T-helper 22 cell (primary cell): ENCODE results near the gene CCDC116.
"Not testable (repeated sequence)": the region's sequence is repeated elsewhere in the genome, so short reads cannot be mapped to it uniquely, and the experiment has no call there.

Experiments used
- DNase-seq: peaks from one replicate; pipeline ENCODE4 v3.0.0-alpha.2; 2020; ENCODE audit warnings: low read depth

The CCDC116 gene

DNA sequence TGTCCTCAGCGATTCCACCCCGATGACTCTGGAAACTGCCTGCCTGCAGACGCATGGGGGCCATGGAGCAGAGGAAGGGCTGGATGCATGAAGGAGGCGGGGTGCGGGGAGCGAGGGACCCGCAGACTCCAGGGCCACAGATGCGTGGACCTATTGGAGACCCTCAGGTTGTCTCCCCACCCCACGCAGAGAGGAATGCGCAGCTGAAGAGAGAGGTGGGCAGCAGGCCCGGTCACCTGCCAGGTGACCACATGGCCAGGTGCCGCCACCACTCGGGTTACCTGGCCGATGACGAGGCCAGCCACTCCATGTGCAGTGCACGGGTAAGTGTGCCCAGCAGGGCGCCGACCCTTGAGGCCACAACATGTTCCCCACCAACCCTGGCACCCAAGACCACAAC, 371 bp downstream of the CCDC116 start:
- no peak for DNase-seq

DNA sequence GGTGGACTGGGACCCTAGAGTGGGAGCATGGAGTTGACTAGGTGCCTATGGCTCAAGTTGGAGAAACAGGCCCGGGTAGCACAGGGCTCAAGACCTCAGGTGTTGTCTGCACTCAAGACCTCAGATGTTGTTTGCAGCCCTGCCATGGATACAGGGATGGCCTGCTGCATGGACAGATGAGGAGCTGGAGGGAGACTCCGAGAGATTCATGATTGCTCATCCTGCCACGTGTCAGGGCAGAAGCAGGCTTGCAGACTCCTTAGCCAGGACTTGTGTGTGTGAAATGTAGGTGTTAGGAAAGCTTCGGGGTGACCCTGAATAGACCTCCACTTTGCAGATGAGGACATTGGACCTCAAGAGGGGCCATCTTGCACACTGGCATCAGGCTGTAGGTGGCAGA, 921 bp downstream of the CCDC116 start:
- DNase-seq = no peak

DNA sequence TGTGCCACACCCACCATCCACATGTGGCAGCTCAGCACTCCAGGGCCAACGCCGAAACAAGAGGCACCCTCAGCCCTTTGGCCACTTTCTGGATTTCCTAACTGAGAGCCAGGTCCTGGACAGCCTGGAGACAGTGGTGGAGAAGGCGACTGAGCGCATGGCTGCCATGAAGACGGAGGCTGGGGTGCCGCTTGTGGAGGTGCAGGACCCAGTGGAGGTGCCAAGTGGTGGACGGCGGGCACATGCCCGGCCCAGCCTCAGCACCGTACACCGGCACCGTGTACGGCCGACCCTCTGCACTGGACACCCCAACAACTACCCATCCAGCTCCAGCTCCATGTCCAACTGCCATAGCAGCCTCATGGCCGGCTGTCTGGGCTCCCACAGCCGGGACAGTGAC, 1.5 kb downstream of the CCDC116 start:
- no peak for DNase-seq

DNA sequence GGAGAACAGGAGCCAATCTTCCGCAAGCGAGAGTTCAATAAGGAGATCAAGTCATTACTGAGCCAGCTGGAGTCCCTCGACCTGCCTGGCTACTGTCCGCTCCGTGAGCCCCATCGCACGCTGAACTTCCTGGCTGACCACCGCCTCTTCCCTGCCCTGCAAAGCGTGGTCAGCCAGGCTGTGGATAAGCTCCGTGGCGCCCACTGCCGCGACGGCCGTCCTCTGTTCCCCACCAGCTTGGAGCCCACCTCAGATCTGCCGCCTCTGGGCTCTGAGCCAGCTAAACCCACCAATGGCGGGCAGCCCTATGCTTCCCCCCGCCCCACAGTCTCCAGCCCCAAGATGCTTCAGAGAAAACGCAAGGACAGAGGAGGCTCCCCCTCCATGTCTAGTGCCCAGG, 2.3 kb downstream of the CCDC116 start:
- DNase-seq = no peak

DNA sequence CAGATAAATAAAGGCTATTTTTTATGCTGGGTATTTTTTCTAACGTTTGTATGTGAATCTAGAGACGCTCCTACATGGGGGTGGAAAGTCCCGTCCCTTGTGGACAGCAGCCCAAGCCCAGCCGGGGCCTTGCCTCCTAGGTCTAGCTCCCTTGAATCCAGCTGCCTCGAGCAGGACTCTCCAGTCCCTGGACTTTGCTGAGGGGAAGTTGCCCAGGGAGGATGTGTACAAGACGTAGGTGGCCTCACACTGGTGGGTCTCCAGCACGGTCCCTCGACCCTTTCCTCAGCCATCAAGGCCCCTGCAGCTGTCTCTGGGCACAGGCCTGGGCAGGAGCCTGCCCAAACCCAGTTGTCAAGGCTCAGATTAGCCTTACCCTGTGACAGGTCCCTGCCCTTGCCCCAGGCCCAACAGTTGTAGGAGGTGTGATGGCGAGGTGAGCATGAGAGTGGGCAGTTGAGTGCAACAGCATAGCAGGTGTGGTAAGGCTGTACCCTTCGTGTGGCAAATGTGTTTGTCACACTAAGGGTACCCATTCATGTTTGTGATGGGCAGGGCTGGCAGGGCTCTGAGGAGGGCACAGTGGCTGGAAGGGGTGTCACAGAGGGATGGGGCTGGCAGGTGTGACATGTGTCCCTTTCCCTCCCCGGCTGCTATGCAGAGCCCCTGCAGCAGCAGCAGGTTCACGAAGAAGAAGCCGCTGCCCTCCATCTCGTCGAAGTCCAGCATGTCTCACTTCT, 3.4 kb downstream of the CCDC116 start:
- no peak for DNase-seq

DNA sequence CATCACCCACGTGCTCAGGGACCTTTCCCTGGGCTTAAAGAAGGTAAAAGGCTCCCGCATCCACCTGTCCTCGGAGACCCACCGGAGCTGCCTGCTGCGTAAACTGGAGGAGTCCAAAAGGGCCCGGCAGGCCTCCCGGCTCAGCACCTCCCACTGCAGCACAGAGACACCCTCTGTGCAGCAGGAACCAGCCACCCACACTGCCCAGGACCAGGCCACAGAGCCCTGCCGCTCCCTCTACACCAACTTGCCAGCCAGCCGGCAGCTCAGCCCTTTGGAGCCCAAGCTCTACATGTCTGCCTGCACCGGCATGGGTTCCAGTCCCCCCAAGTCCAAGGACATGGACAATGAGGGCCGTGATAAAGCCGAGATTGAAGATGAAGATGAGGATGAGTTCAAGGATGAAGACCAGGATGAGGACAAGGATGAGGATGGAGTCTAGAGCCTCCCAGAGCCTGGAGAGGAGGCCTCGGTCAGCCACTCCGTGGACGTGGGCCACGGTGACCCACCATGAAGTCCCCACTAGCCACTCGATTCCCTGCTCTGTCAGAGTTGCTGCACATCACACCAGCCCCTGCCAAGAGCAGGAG, 4.2 kb downstream of the CCDC116 start:
- DNase-seq = no peak

DNA sequence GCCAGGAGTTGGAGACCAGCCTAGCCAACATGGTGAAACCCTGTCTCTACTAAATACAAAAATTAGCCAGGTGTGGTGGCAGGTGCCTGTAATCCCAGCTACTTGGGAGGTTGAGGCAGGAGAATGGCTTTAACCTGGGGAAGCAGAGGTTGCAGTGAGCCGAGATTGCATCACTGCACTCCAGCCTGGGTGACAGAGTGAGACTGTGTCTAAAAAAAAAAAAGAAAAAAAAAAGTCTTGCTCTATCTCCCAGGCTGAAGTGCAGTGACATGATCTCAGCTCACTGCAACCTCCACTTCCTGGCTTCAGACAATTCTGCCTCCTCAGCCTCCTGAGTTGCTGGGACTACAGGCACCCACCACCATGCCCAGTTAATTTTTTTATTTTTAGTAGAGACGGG, 4.9 kb downstream of the CCDC116 start:
- DNase-seq = not testable (repeated sequence)

DNA sequence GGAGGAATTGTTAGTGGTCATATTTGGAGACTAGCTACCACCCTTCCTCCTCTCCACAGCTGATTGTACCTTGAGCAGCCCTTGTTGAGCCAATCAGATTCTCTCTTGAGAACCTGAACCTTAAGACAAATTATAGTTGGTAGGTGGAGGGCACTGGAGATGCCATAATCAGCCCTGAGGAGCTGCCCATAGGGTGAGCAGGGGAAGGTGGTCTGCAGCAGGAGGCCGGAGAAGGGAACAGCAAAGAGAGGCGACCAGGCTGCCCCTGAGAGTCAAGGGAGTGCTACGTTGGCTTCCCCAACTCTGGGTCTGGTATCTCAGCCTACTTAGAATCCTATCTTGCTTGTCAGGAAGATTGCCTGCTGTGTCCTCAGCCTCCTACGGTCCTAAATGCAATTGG, 6.8 kb downstream of the CCDC116 start:
- DNase-seq = no peak

DNA sequence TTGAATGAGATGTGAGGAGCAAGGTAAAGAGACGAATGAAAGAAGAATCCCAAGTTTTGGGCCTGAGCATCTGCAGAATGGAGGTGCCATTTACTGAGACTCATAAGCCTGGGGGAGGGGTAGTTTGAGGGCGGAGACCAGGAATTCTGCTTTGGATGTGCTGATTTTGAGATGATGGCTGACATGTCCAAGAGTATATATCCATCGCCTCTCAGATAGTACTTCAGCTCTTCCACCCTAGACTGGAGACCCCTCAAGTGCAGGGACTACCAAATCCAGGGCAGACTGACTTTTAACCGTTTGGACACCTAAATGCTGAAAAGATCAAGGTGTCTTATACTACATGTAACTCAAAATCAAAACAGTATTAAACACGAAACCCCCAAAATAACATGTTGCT, 8.2 kb downstream of the CCDC116 start:
- no peak for DNase-seq

DNA sequence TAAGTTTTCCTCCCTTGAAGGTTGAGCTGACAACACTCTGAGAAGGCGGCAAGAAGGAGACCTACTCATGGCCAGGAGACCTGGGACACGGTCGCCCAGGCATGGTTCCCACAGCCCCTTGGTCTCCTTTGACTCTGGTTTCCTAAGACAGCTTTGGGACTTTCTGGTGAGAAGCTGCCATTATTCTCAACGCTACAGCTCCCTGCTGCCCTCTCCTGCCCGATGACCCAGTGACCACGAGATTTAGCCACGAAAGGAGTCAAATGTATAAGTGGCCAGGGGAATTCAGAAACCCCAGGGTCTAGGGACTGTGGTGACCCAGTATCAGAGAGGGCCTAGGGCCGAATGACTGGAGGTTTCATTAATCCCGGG, 8.8 kb downstream of the CCDC116 start:
- no peak for DNase-seq

DNA sequence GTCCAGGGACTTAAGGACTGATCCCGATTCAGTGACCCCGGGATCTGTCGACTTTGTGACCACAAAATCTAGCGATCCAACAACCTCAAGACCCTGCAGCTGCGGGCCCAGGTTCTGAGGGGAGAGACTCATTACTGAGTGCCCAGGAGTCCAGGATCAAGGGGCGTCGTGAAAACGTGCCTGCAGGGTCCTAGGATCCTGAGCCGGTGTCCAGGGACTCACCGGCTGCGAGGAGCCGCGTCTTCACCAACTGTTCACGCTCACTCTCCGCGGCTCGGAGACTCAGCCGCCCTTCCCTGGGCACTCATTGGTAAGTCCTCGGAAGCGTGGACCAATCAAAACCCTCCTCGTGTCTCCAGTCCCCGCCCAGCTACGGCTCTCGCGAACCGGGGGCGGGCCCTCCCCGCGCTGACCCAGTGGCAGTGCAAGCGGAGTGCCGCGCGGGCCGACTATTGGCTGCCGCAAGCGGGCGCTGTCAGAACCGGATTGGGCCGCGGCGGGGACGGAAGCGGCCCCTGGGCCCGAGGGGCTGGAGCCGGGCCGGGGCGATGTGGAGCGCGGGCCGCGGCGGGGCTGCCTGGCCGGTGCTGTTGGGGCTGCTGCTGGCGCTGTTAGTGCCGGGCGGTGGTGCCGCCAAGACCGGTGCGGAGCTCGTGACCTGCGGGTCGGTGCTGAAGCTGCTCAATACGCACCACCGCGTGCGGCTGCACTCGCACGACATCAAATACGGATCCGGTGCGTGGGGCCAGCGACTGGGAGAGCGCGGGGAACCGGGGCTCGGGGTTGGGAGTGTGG, 9.4 kb downstream of the CCDC116 start, which contains the start of gene SDF2L1:
SDF2L1 (plus strand) TSS at position 514 of the 795 bp plus-strand sequence; CDS start at position 549, 35 bp downstream.
- peak; percentile 97 for DNase-seq

DNA sequence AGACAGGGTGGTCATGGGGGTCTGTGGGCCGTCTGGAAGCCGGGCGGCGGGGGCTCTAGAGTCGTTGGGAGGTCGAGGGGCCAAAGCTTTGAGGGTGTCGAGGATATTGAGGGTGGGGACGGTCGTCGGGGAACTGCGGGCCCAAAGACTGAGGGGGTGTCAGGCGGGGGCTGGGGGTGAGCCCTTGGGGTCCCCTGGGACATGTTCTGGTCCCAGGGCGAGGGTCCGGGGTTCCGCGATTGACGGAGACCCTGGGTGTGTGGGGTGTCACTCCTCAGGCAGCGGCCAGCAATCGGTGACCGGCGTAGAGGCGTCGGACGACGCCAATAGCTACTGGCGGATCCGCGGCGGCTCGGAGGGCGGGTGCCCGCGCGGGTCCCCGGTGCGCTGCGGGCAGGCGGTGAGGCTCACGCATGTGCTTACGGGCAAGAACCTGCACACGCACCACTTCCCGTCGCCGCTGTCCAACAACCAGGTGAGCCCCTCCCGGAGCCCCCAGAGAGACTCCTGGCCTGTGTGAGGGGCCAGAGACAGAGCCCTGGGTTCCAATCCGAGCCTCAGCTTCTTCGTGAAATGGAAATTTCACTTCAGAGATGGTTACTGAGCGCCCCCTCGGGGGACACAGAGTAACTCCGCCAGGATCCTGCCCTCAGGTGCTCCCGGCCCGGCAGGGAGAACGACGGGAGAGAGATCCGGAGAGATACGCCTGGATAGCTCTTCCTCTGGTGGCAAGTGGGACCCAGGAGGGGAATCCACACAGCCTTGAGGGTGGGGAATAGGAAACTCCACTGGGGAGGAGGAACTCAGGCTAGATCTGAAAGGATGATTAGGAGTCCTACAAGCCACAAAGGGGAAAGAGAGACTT, 10.3 kb downstream of the CCDC116 start:
- DNase-seq = no peak

DNA sequence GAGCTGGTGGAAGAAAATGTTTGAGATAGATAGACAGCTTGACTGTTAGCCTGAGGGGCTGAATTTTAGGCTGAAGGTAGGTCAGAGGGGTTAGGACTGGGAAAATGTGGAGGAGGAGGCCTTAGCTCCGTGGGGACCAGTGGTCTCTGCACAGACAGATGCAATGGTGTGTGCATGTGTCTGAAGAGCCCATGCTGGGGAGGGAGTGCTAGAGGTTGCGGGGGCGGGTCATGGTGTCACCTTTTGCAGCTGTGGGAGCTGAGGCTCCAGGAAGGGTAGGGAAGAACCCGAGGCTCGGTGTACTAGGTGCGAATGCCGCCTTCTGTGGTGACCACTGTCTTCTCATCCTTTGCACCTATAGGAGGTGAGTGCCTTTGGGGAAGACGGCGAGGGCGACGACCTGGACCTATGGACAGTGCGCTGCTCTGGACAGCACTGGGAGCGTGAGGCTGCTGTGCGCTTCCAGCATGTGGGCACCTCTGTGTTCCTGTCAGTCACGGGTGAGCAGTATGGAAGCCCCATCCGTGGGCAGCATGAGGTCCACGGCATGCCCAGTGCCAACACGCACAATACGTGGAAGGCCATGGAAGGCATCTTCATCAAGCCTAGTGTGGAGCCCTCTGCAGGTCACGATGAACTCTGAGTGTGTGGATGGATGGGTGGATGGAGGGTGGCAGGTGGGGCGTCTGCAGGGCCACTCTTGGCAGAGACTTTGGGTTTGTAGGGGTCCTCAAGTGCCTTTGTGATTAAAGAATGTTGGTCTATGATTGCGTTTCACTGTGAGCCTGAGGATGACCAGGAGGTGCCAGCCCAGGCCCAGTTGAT, 11.2 kb downstream of the CCDC116 start:
- no peak for DNase-seq

DNA sequence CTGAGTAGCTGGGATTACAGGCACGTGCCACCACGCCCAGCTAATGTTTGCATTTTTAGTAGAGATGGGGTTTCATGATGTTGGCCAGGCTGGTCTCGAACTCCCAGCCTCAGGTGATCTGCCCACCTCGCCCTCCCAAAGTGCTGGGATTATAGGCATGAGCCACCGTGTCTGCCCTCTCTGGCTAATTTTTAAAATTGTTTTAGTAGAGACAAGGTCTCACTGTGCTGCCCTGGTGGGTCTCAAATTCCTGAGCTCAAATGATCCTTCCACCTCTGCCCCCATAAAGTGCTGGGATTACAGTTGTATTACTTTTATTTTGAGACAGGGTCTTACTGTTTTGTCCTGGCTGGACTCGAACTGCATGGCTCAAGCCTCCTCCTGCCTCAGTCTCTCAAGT, 13.0 kb downstream of the CCDC116 start:
- DNase-seq = not testable (repeated sequence)

DNA sequence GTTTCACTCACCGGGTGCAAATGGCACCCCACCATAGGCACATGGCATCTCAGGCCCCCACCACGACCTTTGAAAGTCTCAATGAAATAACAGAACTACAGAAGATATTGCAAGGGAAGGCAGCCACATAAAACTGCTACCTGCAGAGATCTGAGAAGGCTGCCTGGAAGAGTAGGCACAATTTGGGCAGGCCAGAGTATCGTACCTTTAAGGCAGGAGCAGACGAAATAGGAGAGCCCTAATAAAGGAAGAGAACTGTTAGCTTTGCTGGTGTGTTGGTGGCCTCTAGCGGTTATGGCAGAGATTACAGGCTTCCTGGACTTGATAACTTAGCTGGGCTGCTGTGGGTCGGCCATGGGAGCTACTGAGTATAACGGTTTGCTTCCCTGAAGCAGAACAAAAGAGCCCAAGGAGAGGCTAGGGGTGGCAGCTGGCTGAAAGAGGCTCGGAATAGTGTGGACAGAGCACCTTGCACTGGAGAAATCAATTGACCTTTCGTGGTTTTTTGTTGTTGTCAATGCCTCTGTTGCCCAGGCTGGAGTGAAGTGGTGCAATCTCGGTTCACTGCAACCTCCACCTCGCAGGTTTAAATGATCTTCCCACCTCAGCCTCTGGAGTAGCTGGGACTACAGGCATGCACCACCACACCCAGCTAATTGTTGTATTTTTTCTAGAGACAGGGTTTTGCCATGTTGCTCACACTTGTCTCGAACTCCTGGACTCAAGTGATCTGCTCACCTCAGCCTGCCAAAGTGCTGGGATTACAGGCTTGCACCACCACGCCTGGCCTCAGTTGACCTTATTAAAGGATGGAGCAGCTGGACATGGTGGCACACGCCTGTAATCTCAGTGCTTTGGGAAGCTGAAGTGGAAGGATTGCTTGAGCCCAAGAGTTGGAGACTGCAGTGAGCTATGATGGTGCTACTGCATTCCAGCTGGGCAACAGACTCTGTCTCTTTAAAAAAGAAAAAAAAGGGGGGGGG, 14.3 kb downstream of the CCDC116 start:
- DNase-seq = peak; percentile 60

DNA sequence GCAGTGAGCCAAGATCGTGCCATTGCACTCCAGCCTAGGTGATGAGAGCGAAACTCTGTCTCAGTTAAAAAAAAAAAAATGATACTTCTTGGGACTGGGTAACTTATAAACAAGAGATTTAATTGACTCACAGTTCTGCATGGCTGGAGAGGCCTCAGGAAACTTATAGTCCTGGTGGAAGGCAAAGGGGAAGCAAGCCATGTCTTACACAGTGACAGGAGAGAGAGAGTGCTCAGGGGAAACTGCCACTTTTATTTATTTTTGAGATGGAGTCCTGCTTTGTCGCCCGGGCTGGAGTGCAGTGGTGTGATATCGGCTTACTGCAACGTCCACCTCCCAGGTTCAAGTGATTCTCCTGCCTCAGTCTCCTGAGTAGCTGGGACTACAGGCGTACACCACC, 17.7 kb downstream of the CCDC116 start:
- DNase-seq = no peak

DNA sequence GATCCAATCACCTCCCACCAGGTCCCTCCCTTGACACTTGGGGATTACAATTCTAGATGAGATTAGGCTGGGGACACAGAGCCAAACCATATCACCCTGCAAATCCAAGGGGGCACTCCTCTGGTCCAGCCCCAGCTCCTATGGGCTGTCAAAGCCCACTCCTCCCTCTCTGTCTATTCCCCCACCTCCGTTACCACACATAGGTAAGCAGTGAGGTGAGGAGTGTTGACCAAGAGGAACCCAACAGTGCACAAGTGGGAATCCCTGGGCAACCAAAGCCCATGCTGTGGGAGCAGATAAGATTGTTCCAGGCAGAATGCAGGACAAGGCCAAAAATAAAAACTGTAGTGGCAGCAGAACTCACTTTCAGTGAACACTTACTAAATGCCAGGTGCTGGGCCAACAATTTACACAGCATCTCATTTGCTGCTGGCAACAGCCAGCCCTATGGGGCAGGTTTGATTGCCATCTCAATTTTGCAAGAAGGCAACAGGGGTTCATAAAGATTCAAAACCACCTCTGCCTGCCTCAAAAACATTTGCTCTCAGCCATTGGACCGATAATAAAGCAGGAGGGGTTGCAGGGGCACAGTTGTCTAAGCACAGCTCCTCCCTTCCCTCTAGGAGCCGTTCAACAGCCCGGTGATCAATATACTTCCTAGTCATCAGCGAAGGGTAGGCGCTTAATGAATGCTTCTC, 18.4 kb downstream of the CCDC116 start:
- DNase-seq = no peak

DNA sequence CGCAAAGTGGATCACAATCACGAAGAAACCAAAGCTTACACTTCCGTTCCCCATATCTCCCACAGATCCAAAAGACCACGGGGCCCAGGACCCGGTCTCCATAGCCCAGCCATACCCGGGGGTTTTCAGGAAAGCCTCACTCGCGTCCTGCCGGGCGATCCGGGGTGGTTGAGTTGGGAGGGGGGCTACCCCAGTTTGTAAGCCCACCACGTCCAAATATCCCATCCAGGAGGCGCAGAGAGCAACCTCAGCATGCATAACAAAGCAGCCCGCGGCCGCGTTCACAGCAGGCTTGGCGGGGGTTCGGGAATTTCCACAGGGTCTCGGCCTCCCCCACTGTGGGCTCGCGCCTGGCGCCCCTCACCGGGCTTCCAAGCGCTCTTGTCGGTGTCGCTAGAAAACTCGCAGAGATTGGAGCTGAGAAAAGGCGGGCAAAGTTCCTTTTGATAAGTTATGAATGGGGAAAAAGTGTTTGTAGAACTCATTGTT, 19.0 kb downstream of the CCDC116 start:
- no peak for DNase-seq

DNA sequence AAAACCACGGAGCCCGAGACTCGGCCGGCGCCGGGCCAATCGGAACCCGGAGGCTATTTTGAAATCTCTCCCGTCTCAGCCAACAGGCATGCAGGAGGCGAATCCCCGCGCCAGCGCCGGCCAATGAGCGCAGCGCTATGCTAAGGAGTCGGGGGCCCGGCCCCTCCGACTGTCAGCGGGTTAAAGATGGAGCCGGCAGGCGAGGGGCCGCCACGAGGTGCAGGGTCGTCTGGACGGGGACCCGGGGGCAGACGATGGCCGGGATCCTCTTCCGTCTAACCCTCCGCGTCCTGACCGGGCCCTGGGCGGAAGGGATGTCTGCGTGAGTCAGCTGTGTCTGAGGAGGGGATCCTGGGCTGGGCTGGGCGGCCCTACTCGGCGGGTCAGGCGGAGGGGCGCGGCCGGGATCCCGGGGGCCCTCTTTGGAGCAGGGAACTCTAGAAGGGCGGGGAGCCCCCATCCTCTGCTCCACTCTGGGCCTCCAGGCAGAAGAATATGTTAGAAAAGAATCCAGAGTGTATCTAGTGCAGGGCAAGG, 19.5 kb downstream of the CCDC116 start:
- peak; percentile 73 for DNase-seq
